GM23338 (cell line): Measurements from ENCODE around the gene CEP55.

Experiments used
- EZH2 ChIP-seq: fragments of 200-600 bp; sonication (generic); IDR thresholded peaks from one replicate; pipeline ENCODE4 v1.8.0; 2017; ENCODE audit warnings: antibody characterized with exemption, mild to moderate bottlenecking, low read depth; ENCODE audit not compliant: unreplicated experiment
- STAT1 ChIP-seq: IDR thresholded peaks from one replicate; pipeline ENCODE4 v1.6.1; 2016; ENCODE audit warnings: antibody characterized with exemption; ENCODE audit not compliant: unreplicated experiment
- TF ChIP-seq, protein P1 (sequence below), 2 experiments: fragments of 200-600 bp in 1 of 2; sonication (generic) in 1 of 2; conservative IDR thresholded peaks; 2 replicates each; pipeline versions ENCODE4 v1.5.1 to v1.6.1; 2016 to 2017; ENCODE audit warnings: antibody characterized with exemption in 2 of 2, low read depth in 2 of 2, mild to moderate bottlenecking in 2 of 2, moderate library complexity in 1 of 2

GRCh38 chr10:93447970-93448369 lies 48.4 kb upstream of the CEP55 start:
- TF ChIP-seq, protein P1, sequence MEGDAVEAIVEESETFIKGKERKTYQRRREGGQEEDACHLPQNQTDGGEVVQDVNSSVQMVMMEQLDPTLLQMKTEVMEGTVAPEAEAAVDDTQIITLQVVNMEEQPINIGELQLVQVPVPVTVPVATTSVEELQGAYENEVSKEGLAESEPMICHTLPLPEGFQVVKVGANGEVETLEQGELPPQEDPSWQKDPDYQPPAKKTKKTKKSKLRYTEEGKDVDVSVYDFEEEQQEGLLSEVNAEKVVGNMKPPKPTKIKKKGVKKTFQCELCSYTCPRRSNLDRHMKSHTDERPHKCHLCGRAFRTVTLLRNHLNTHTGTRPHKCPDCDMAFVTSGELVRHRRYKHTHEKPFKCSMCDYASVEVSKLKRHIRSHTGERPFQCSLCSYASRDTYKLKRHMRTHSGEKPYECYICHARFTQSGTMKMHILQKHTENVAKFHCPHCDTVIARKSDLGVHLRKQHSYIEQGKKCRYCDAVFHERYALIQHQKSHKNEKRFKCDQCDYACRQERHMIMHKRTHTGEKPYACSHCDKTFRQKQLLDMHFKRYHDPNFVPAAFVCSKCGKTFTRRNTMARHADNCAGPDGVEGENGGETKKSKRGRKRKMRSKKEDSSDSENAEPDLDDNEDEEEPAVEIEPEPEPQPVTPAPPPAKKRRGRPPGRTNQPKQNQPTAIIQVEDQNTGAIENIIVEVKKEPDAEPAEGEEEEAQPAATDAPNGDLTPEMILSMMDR (conservative IDR thresholded peaks at IDR 0.05; ENCODE audit: low read depth in 2 of 2) = no peak
- TF ChIP-seq EZH2 (no peak), STAT1 (no peak)
